OCI-LY3 (cell line): ENCODE results near the gene HOXB1.

Experiments
- H2AFZ ChIP-seq: fragments of 200-600, 300-600 bp; shearing (Covaris generic); 2 replicates; pipeline ENCODE4 v1.6.0; 2014; ENCODE audit warnings: antibody characterized with exemption, low read depth, low read length
- H3K27ac ChIP-seq: fragments of 200-600, 300-600 bp; sonication (generic); 2 replicates; pipeline ENCODE4 v1.5.1; 2014; ENCODE audit warnings: mild to moderate bottlenecking, low read length, moderate library complexity, mixed read lengths
- H3K27me3 ChIP-seq: fragments of 200-600, 300-600 bp; sonication (generic); 2 replicates; pipeline ENCODE4 v1.6.1; 2014; ENCODE audit warnings: low read depth, low read length, mixed read lengths
- H3K36me3 ChIP-seq: fragments of 200-600, 300-600 bp; sonication (generic); replicated peaks from 2 replicates; pipeline ENCODE3; 2014; ENCODE audit warnings: low read depth, low read length, mixed read lengths
- H3K4me1 ChIP-seq: fragments of 300-600, 200-600 bp; sonication (generic); 2 replicates; pipeline ENCODE4 v1.6.1; 2014; ENCODE audit warnings: low read length, mixed read lengths
- H3K4me2 ChIP-seq: fragments of 200-600, 300-600 bp; sonication (generic); 2 replicates; pipeline ENCODE4 v1.6.1; 2014; ENCODE audit warnings: low read length, mixed read lengths
- H3K4me3 ChIP-seq: fragments of 300-600, 200-600 bp; sonication (generic); 2 replicates; pipeline ENCODE4 v1.5.1; 2014; ENCODE audit warnings: antibody characterized with exemption, mild to moderate bottlenecking, low read length, moderate library complexity
- H3K79me2 ChIP-seq: fragments of 300-600, 200-600 bp; shearing (Covaris generic); 2 replicates; pipeline ENCODE4 v1.6.1; 2014; ENCODE audit warnings: mild to moderate bottlenecking, low read length, mixed read lengths
- H3K9ac ChIP-seq: fragments of 300-600, 200-600 bp; shearing (Covaris generic); 2 replicates; pipeline ENCODE4 v1.6.0; 2014; ENCODE audit warnings: mild to moderate bottlenecking, low read length, moderate library complexity
- H3K9me3 ChIP-seq: fragments of 200-600, 300-600 bp; shearing (Covaris generic); 2 replicates; pipeline ENCODE4 v1.6.1; 2014; ENCODE audit warnings: low read length, mixed read lengths; ENCODE audit not compliant: insufficient read depth
- H4K20me1 ChIP-seq: fragments of 200-600, 300-600 bp; sonication (generic); 2 replicates; pipeline ENCODE4 v1.6.1; 2016; ENCODE audit warnings: low read length, mixed read lengths; ENCODE audit not compliant: insufficient read depth
- EZH2phosphoT487 ChIP-seq: fragments of 200-600 bp; shearing (Covaris generic); IDR thresholded peaks from 2 replicates; pipeline ENCODE4 v1.6.1; 2018; ENCODE audit warnings: antibody characterized with exemption, mixed run types, low read depth
- TF ChIP-seq, protein P1 (sequence below): fragments of 200-600, 300-600 bp; sonication (generic); IDR thresholded peaks from 2 replicates; pipeline ENCODE4 v1.5.1; 2014; ENCODE audit warnings: antibody characterized with exemption, low read length, low read depth

HOXB1 gene

GRCh38 chr17:48563385-48563838, 32.6 kb upstream of the HOXB1 start:
- H3K4me3 ChIP-seq = peak overlapping the region; percentile 71
- H4K20me1 ChIP-seq = no peaks in the 10 kb centered on the region
- H3K27me3 ChIP-seq = no peaks in the 10 kb centered on the region
- H3K27ac ChIP-seq = peak overlapping the region; percentile 16; the same call in 1 of the 2 replicates
- peaks cover 25% of the 10 kb centered on the region for H3K36me3 ChIP-seq
- TF ChIP-seq EZH2phosphoT487 = no peak
- TF ChIP-seq, protein P1, sequence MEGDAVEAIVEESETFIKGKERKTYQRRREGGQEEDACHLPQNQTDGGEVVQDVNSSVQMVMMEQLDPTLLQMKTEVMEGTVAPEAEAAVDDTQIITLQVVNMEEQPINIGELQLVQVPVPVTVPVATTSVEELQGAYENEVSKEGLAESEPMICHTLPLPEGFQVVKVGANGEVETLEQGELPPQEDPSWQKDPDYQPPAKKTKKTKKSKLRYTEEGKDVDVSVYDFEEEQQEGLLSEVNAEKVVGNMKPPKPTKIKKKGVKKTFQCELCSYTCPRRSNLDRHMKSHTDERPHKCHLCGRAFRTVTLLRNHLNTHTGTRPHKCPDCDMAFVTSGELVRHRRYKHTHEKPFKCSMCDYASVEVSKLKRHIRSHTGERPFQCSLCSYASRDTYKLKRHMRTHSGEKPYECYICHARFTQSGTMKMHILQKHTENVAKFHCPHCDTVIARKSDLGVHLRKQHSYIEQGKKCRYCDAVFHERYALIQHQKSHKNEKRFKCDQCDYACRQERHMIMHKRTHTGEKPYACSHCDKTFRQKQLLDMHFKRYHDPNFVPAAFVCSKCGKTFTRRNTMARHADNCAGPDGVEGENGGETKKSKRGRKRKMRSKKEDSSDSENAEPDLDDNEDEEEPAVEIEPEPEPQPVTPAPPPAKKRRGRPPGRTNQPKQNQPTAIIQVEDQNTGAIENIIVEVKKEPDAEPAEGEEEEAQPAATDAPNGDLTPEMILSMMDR = no peak
- no peak overlapping the region for H2AFZ ChIP-seq
- peaks cover 37% of the 10 kb centered on the region for H3K4me1 ChIP-seq
- H3K9me3 ChIP-seq = no peaks in the 10 kb centered on the region
- H3K4me2 ChIP-seq = peak overlapping the region; percentile 60
- peak overlapping the region; percentile 63 for H3K9ac ChIP-seq
- peaks cover 40% of the 10 kb centered on the region for H3K79me2 ChIP-seq

DNA sequence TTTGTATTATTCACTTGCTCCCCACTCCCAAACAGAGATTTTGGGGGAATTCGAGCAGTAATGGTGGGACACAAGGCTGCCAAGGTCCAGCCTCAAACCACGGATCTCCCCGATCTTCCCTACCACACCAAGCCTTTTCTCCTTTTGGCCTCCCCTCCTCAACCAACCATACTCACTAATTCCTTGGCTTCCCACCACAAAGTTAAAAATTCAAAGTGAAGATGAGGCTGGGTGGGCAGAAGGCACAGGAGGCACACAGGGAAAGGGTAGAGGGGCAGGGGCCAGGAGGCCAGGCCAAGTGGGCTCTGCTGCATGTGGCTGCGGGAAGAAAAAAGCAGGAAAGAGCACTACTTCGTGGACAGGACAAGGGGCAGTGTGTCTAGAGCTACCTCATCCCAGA, 32.1 kb upstream of the HOXB1 start:
- Histone ChIP-seq H3K79me2 (peaks cover 35% of the 10 kb centered on the region), H3K36me3 (peaks cover 25% of the 10 kb centered on the region), H2AFZ (no peak overlapping the region), H3K4me2 (peak overlapping the region; percentile 60), H4K20me1 (no peaks in the 10 kb centered on the region), H3K4me3 (peak overlapping the region; percentile 71), H3K9ac (peak overlapping the region; percentile 63), H3K27ac (peak overlapping the region; percentile 10; the same call in 1 of the 2 replicates), H3K9me3 (no peaks in the 10 kb centered on the region), H3K27me3 (no peaks in the 10 kb centered on the region), H3K4me1 (peaks cover 37% of the 10 kb centered on the region)
- TF ChIP-seq, protein P1 = no peak
- no peak for TF ChIP-seq EZH2phosphoT487

- H3K27me3 ChIP-seq = no peaks in the 10 kb centered on the region
Observed at GRCh38 chr17:48561884-48562810, 31.3 kb upstream of the HOXB1 start.

More at GRCh38 chr17:48561884-48562810, 31.3 kb upstream of the HOXB1 start:
- peak overlapping the region; percentile 10; the same call in 1 of the 2 replicates for H3K27ac ChIP-seq
- TF ChIP-seq, protein P1 = no peak
- TF ChIP-seq EZH2phosphoT487 = no peak
- peak overlapping the region; percentile 71 for H3K4me3 ChIP-seq
- H3K79me2 ChIP-seq = peaks cover 34% of the 10 kb centered on the region
- H3K4me2 ChIP-seq = peak overlapping the region; percentile 60
- H2AFZ ChIP-seq = no peak overlapping the region
- peaks cover 37% of the 10 kb centered on the region for H3K4me1 ChIP-seq
- H4K20me1 ChIP-seq = no peaks in the 10 kb centered on the region
- H3K36me3 ChIP-seq = peaks cover 25% of the 10 kb centered on the region
- H3K9ac ChIP-seq = peak overlapping the region; percentile 63
- H3K9me3 ChIP-seq = no peaks in the 10 kb centered on the region
